Right lobe of liver (tissue), 6 donors: ENCODE results near the gene SNX30. TPM values are rescaled to one million over a fixed set of nuclear protein-coding genes. Genes with fewer than 3 reads are reported as not detected.

Experiments used
- ATAC-seq, 4 donors: fragments of 200-7000 bp; cut with Tn5 transposase; one replicate each; pipeline ENCODE4 v1.9.1; 2020; ENCODE audit warnings: mild to moderate bottlenecking in 4 of 4, moderate library complexity in 4 of 4
- DNase-seq, 3 donors: peaks; one replicate each; pipeline ENCODE4 v3.0.0-alpha.2; 2020
- H3K27ac ChIP-seq, 3 donors: fragments of 200-600 bp; one replicate each; pipeline ENCODE4 v1.8.0; 2022
- H3K27me3 ChIP-seq, 2 donors: fragments of 200-600 bp; one replicate each; pipeline ENCODE4 v1.8.0; 2022
- H3K36me3 ChIP-seq, 4 donors: fragments of 200-600 bp; sonication (generic) in 1 of 4; one replicate each; pipeline versions ENCODE4 v1.5.1 to v1.8.0; 2017 to 2022; ENCODE audit warnings: control low read depth in 1 of 4
- H3K4me1 ChIP-seq, 4 donors: fragments of 200-600 bp; sonication (generic) in 1 of 4; one replicate each; pipeline versions ENCODE4 v1.5.1 to v1.8.0; 2017 to 2022; ENCODE audit warnings: control low read depth in 1 of 4
- H3K4me3 ChIP-seq, 3 donors: fragments of 200-600 bp; one replicate each; pipeline ENCODE4 v1.8.0; 2022
- H3K9me3 ChIP-seq, 4 donors: fragments of 200-600 bp; sonication (generic) in 1 of 4; one replicate each; pipeline versions ENCODE4 v1.5.1 to v1.8.0; 2017 to 2022; ENCODE audit warnings: control low read depth in 1 of 4
- POLR2A ChIP-seq: fragments of 450-650 bp; IDR thresholded peaks from one replicate; pipeline ENCODE4 v1.6.1; 2017; ENCODE audit warnings: antibody characterized with exemption, mild to moderate bottlenecking
- WGBS: methylation state at CpG from one replicate; pipeline ENCODE4 v1.1.6; 2018; ENCODE audit warnings: low coverage, low lambda C conversion rate; ENCODE audit not compliant: insufficient coverage; ENCODE audit errors: missing lambda C conversion rate; 5-methylcytosine and 5-hydroxymethylcytosine counted together
- intact Hi-C, 2 donors: fragments of 100-400 bp; cut with DNase I; formaldehyde crosslinking; loops; one replicate each; pipeline versions ENCODE4 v1.11.2 to v1.14.1; 2022
- total RNA-seq, 6 experiments: library from RNA; depleted of rRNA in 2 of 6; stranded (reverse); fragments of >200 nt in 2 of 6; fragmentation: NEBNext Ultra II Directional in 3 of 6; extraction: Animal tissue kit (Norgen Biotek cat#: 25700) in 3 of 6; gene quantifications; one replicate each; pipeline versions ENCODE4 v1.1.0 to v1.2.4, GENCODE V29; 2016 to 2023
- TF ChIP-seq, protein P1 (sequence below), 4 donors: fragments of 200-600 bp in 3 of 4; fragments of 450-650 bp in 1 of 4; IDR thresholded peaks; one replicate each; pipeline versions ENCODE4 v1.5.1 to v1.8.0; 2016 to 2022; ENCODE audit warnings: antibody characterized with exemption in 4 of 4, mild to moderate bottlenecking in 2 of 4
- donor health status: DM: no; HTN: yes; CAD: no.
- donor health status: DM: no; HTN: no; CAD: no.
- donor health status: DM: no; HTN: no; CAD: no.
- donor health status: DM: no; HTN: yes; CAD: no.
- donor health status: DM: no; HTN: yes; CAD: no.

The SNX30 gene
- total RNA-seq, 6 experiments from 2014 or later: 5.2 to 9.0 (median 7.5) TPM

- H3K4me1 ChIP-seq: peaks cover 0 to 11% (median 0%) of the 10 kb centered on the region in 4 donors
- WGBS: 92% methylated on average over 2 of the region's 10 CpGs
- peaks cover 0 to 5% (median 0%) of the 10 kb centered on the region in 4 donors for H3K36me3 ChIP-seq
- H3K9me3 ChIP-seq: no peaks in the 10 kb centered on the region
- TF ChIP-seq, protein P1, sequence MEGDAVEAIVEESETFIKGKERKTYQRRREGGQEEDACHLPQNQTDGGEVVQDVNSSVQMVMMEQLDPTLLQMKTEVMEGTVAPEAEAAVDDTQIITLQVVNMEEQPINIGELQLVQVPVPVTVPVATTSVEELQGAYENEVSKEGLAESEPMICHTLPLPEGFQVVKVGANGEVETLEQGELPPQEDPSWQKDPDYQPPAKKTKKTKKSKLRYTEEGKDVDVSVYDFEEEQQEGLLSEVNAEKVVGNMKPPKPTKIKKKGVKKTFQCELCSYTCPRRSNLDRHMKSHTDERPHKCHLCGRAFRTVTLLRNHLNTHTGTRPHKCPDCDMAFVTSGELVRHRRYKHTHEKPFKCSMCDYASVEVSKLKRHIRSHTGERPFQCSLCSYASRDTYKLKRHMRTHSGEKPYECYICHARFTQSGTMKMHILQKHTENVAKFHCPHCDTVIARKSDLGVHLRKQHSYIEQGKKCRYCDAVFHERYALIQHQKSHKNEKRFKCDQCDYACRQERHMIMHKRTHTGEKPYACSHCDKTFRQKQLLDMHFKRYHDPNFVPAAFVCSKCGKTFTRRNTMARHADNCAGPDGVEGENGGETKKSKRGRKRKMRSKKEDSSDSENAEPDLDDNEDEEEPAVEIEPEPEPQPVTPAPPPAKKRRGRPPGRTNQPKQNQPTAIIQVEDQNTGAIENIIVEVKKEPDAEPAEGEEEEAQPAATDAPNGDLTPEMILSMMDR (IDR thresholded peaks at IDR 0.05): no peak
- no peak for TF ChIP-seq POLR2A
- ATAC-seq (no peak), DNase-seq (no peak)
- no peaks in the 10 kb centered on the region for H3K27me3 ChIP-seq
- H3K27ac ChIP-seq: no peak overlapping the region
- H3K4me3 ChIP-seq: no peak overlapping the region
- intact Hi-C loops: no loop called here
Observed at GRCh38 chr9:112854657-112855056, 104.1 kb downstream of the SNX30 start.

DNA sequence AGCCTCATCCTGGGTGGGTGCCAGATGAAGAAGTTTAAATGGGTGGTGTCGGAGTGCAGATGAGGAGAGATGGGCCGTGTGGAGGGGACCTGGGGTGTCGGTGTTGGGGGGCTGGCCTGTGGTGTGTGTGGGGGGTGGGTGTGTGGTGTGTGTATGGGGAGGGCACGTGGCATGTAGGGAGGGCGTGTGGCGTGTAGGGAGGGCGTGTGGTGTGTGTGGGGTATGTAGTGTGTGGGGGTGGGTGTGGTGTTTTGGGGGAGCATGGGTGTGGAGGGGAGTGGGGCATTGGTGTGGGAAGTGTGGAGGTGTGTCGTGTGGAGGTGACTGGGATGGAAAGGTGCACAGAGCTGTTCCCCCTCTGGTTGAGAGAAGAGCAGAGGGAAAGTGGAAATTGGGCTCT, 105.6 kb downstream of the SNX30 start:
- Histone ChIP-seq H3K27ac (no peak overlapping the region), H3K4me3 (no peak overlapping the region), H3K36me3 (peaks cover 0 to 2% (median 0%) of the 10 kb centered on the region in 4 donors), H3K9me3 (no peaks in the 10 kb centered on the region), H3K27me3 (no peaks in the 10 kb centered on the region), H3K4me1 (peaks cover 0 to 11% (median 0%) of the 10 kb centered on the region in 4 donors)
- DNase-seq (no peak), ATAC-seq (no peak)
- 96% methylated on average over 8 of the region's 8 CpGs for WGBS
- intact Hi-C loops: no loop called here
- TF ChIP-seq, protein P1 (IDR thresholded peaks at IDR 0.05): no peak
- TF ChIP-seq POLR2A: no peak

DNA sequence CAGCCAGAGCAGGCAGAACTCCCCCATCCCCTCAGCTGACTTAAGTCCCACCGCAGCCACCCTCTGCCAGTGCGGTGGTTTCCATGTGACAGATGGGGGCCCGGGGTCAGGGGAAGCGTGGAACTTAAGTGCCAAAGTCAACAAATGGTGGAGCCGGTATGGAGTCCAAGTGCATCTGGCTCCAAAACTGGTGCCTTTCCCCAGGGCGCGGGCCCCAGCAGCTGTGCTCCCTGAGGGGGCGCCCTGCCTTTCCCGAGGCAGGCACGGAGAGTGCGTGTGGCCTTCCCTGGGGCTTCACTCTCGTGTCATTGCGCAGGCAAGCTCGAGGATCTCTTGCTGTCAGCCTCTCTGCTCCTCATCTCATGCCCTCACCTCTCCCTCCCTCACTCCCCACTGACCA, 106.3 kb downstream of the SNX30 start:
- H3K4me3 ChIP-seq: no peak overlapping the region
- no peak for DNase-seq
- TF ChIP-seq POLR2A: no peak
- TF ChIP-seq, protein P1 (IDR thresholded peaks at IDR 0.05): no peak
- WGBS: 90% methylated on average over 2 of the region's 14 CpGs
- ATAC-seq: no peak
- no peaks in the 10 kb centered on the region for H3K36me3 ChIP-seq
- H3K9me3 ChIP-seq: no peaks in the 10 kb centered on the region
- intact Hi-C loops: no loop called here
- peaks cover 0 to 11% (median 0%) of the 10 kb centered on the region in 4 donors for H3K4me1 ChIP-seq
- H3K27me3 ChIP-seq: no peaks in the 10 kb centered on the region
- no peak overlapping the region for H3K27ac ChIP-seq

GRCh38 chr9:112858005-112858404, 107.4 kb downstream of the SNX30 start:
- TF ChIP-seq, protein P1 (IDR thresholded peaks at IDR 0.05): no peak
- TF ChIP-seq POLR2A: no peak
- Histone ChIP-seq H3K27ac (no peak overlapping the region), H3K27me3 (no peaks in the 10 kb centered on the region), H3K36me3 (no peaks in the 10 kb centered on the region), H3K9me3 (no peaks in the 10 kb centered on the region), H3K4me1 (peaks cover 0 to 11% (median 0%) of the 10 kb centered on the region in 4 donors), H3K4me3 (no peak overlapping the region)
- DNase-seq (no peak), ATAC-seq (no peak)
- 96% methylated on average over 4 of the region's 6 CpGs for WGBS
- intact Hi-C loops: no loop called here
